ENCODE results near the gene AREG. TPM values are rescaled to one million over a fixed set of nuclear protein-coding genes. Genes with fewer than 3 reads are reported as not detected.

Gene AREG
- polyA plus RNA-seq, 1 donor (not counting 4 experiments of a cell fraction or from before 2014, with no cell fraction given), result 1,566 TPM

- Histone ChIP-seq H3K4me3 (ENCODE audit: control insufficient read depth in 2 of 3, extremely low read depth in 1 of 3, insufficient read depth in 2 of 3, low read depth in 1 of 3, low read length in 3 of 3) (no peak overlapping the region), H3K79me2 (ENCODE audit: control insufficient read depth, insufficient read depth, low read length) (no peaks in the 10 kb centered on the region), H4K20me1 (ENCODE audit: control insufficient read depth, extremely low read depth, insufficient read depth, low read length) (no peaks in the 10 kb centered on the region), H3K27me3 (ENCODE audit: control insufficient read depth, extremely low read depth, insufficient read depth, low read length) (no peaks in the 10 kb centered on the region), H3K4me2 (ENCODE audit: control insufficient read depth, extremely low read depth, insufficient read depth, low read depth, low read length) (no peak overlapping the region), H3K9ac (ENCODE audit: control insufficient read depth, extremely low read depth, insufficient read depth, low read length) (no peak overlapping the region), H3K36me3 (ENCODE audit: control insufficient read depth in 2 of 2, extremely low read depth in 1 of 2, insufficient read depth in 2 of 2, low read length in 2 of 2) (no peaks in the 10 kb centered on the region), H3K9me3 (ENCODE audit: control insufficient read depth, low read depth, low read length) (no peaks in the 10 kb centered on the region), H3K27ac (ENCODE audit: control insufficient read depth, insufficient read depth, low read length) (no peak overlapping the region), H3K4me1 (ENCODE audit: control insufficient read depth, extremely low read depth, insufficient read depth, low read length) (peaks cover 38% of the 10 kb centered on the region), H3K9me1 (ENCODE audit: control insufficient read depth, extremely low read depth, insufficient read depth, low read length) (no peaks in the 10 kb centered on the region), H2AFZ (ENCODE audit: control insufficient read depth, low read length) (no peak overlapping the region)
- peak; percentile 71 for FAIRE-seq
- DNase-seq (ENCODE audit: low read depth, low spot score), result no peak
- TF ChIP-seq CTCF (optimal IDR thresholded peaks at IDR 0.05 in 1 of 3, IDR thresholded peaks at IDR 0.05 in 1 of 3, conservative IDR thresholded peaks at IDR 0.05 in 1 of 3; ENCODE audit: extremely low read depth in 1 of 3, insufficient read depth in 2 of 3, low read length in 3 of 3), result no peak
- TF ChIP-seq EZH2 (IDR thresholded peaks at IDR 0.05; ENCODE audit: low read length), result no peak
- dilution Hi-C loops (cut with MboI; ENCODE audit: extremely low pct_ligation_motif_present, low sequenced_read_pairs), result no loop called here
These were observed 9.6 kb upstream of the AREG start for GRCh38 chr4:74435296-74435695.

- Histone ChIP-seq H3K9me1 (ENCODE audit: control insufficient read depth, extremely low read depth, insufficient read depth, low read length) (no peaks in the 10 kb centered on the region), H3K9ac (ENCODE audit: control insufficient read depth, extremely low read depth, insufficient read depth, low read length) (no peak overlapping the region), H3K27ac (ENCODE audit: control insufficient read depth, insufficient read depth, low read length) (no peak overlapping the region), H3K4me1 (ENCODE audit: control insufficient read depth, extremely low read depth, insufficient read depth, low read length) (peaks cover 32% of the 10 kb centered on the region), H3K36me3 (ENCODE audit: control insufficient read depth in 2 of 2, extremely low read depth in 1 of 2, insufficient read depth in 2 of 2, low read length in 2 of 2) (no peaks in the 10 kb centered on the region), H3K9me3 (ENCODE audit: control insufficient read depth, low read depth, low read length) (no peaks in the 10 kb centered on the region), H3K79me2 (ENCODE audit: control insufficient read depth, insufficient read depth, low read length) (no peaks in the 10 kb centered on the region), H3K4me3 (ENCODE audit: control insufficient read depth in 2 of 3, extremely low read depth in 1 of 3, insufficient read depth in 2 of 3, low read depth in 1 of 3, low read length in 3 of 3) (no peak overlapping the region), H4K20me1 (ENCODE audit: control insufficient read depth, extremely low read depth, insufficient read depth, low read length) (no peaks in the 10 kb centered on the region), H3K4me2 (ENCODE audit: control insufficient read depth, extremely low read depth, insufficient read depth, low read depth, low read length) (no peak overlapping the region), H2AFZ (ENCODE audit: control insufficient read depth, low read length) (no peak overlapping the region), H3K27me3 (ENCODE audit: control insufficient read depth, extremely low read depth, insufficient read depth, low read length) (no peaks in the 10 kb centered on the region)
- no peak for TF ChIP-seq EZH2 (IDR thresholded peaks at IDR 0.05; ENCODE audit: low read length)
- TF ChIP-seq CTCF (optimal IDR thresholded peaks at IDR 0.05 in 1 of 3, IDR thresholded peaks at IDR 0.05 in 1 of 3, conservative IDR thresholded peaks at IDR 0.05 in 1 of 3; ENCODE audit: extremely low read depth in 1 of 3, insufficient read depth in 2 of 3, low read length in 3 of 3), result no peak
- DNase-seq (ENCODE audit: low read depth, low spot score) (no peak), FAIRE-seq (no peak)
- dilution Hi-C loops (cut with MboI; ENCODE audit: extremely low pct_ligation_motif_present, low sequenced_read_pairs), result no loop called here
These were observed 7.1 kb upstream of the AREG start for GRCh38 chr4:74437866-74438265.
